SK-N-SH (cell line): ENCODE measurements around the gene MAGEA11. TPM values are rescaled to one million over a fixed set of nuclear protein-coding genes. Genes with fewer than 3 reads are reported as not detected.

Experiments used
- CTCF ChIA-PET: fragments of 300-600, 350-600 bp; formaldehyde crosslinking; extraction: SDS; loops from one replicate; lab custom pipeline; 2021; lab: Yijun Ruan, JAX
- POLR2A ChIA-PET: fragments of 350-600 bp; sonication (Branson Sonifier 250); formaldehyde crosslinking; extraction: SDS; loops from one replicate; lab custom pipeline; 2020; ENCODE audit warnings: antibody characterized with exemption, inconsistent platforms; lab: Yijun Ruan, JAX
- DNase-seq: peaks from one replicate; pipeline ENCODE4 v3.0.0; 2012
- H2AFZ ChIP-seq: fragments of 200-600 bp; sonication (generic); 2 replicates; pipeline ENCODE4 v1.8.1; 2016; ENCODE audit warnings: antibody characterized with exemption, mild to moderate bottlenecking, low read depth
- H3F3A ChIP-seq: fragments of 200-600 bp; sonication (generic); replicated peaks from 2 replicates; pipeline ENCODE3; 2016; ENCODE audit warnings: antibody characterized with exemption, mild to moderate bottlenecking; ENCODE audit not compliant: insufficient read depth
- H3K27ac ChIP-seq, 2 experiments: fragments of 200-500 bp in 1 of 2; fragments of 200-600 bp in 1 of 2; sonication (Bioruptor generic) in 1 of 2; sonication (generic), shearing (Covaris generic) in 1 of 2; 2 replicates each; pipeline versions ENCODE4 v1.5.1 to v1.6.1; 2014 to 2016; ENCODE audit warnings: low read depth in 2 of 2, inconsistent platforms in 1 of 2, low read length in 1 of 2, mild to moderate bottlenecking in 1 of 2, mixed read lengths in 1 of 2
- H3K27me3 ChIP-seq: fragments of 200-600 bp; sonication (generic), shearing (Covaris generic); 2 replicates; pipeline ENCODE4 v1.6.1; 2016; ENCODE audit warnings: mixed run types; ENCODE audit not compliant: insufficient read depth
- H3K36me3 ChIP-seq, 2 experiments: fragments of 200-500 bp in 1 of 2; fragments of 200-600 bp in 1 of 2; sonication (Bioruptor generic) in 1 of 2; sonication (generic) in 1 of 2; replicated peaks in 1 of 2; 2 replicates each; pipeline versions ENCODE3 to v1.5.1; 2014 to 2016; ENCODE audit warnings: low read length in 1 of 2, mild to moderate bottlenecking in 1 of 2; ENCODE audit not compliant: insufficient read depth in 2 of 2, control insufficient read depth in 1 of 2
- H3K4me1 ChIP-seq, 2 experiments: fragments of 200-500 bp in 1 of 2; fragments of 200-600 bp in 1 of 2; sonication (Bioruptor generic) in 1 of 2; sonication (generic), shearing (Covaris generic) in 1 of 2; 2 replicates each; pipeline versions ENCODE4 v1.5.1 to v1.6.1; 2014 to 2016; ENCODE audit warnings: low read depth in 1 of 2, low read length in 1 of 2, mixed run types in 1 of 2; ENCODE audit not compliant: insufficient read depth in 2 of 2, control insufficient read depth in 1 of 2
- H3K4me2 ChIP-seq: fragments of 200-600 bp; sonication (generic), shearing (Covaris generic); 2 replicates; pipeline ENCODE4 v1.6.1; 2017; ENCODE audit warnings: mixed run types
- H3K4me3 ChIP-seq, 2 experiments: fragments of 200-500 bp in 1 of 2; fragments of 200-600 bp in 1 of 2; sonication (Bioruptor generic) in 1 of 2; sonication (generic), shearing (Covaris generic) in 1 of 2; 2 replicates each; pipeline versions ENCODE4 v1.5.1 to v1.8.1; 2014 to 2016; ENCODE audit warnings: low read depth in 2 of 2, inconsistent platforms in 1 of 2, low read length in 1 of 2, mild to moderate bottlenecking in 1 of 2, mixed read lengths in 1 of 2, moderate library complexity in 1 of 2
- H3K79me2 ChIP-seq: fragments of 200-600 bp; sonication (generic); 2 replicates; pipeline ENCODE4 v1.8.1; 2017; ENCODE audit warnings: mild to moderate bottlenecking; ENCODE audit not compliant: insufficient read depth
- H3K9ac ChIP-seq: fragments of 200-600 bp; sonication (generic); 2 replicates; pipeline ENCODE4 v1.6.1; 2017; ENCODE audit warnings: mixed run types
- H3K9me2 ChIP-seq: fragments of 200-600 bp; sonication (generic); 2 replicates; pipeline ENCODE4 v1.6.1; 2017; ENCODE audit warnings: mixed run types
- H3K9me3 ChIP-seq: fragments of 200-600 bp; sonication (generic); 2 replicates; pipeline ENCODE4 v1.6.1; 2017; ENCODE audit warnings: mixed run types, mild to moderate bottlenecking, moderate library complexity
- H4K20me1 ChIP-seq: fragments of 200-600 bp; sonication (generic); 2 replicates; pipeline ENCODE4 v1.6.1; 2017; ENCODE audit warnings: mild to moderate bottlenecking, mixed run types; ENCODE audit not compliant: insufficient read depth
- ELF1 ChIP-seq: IDR thresholded peaks from 2 replicates; pipeline ENCODE4 v1.4.0; 2012
- EP300 ChIP-seq, 2 experiments: IDR thresholded peaks; 2 replicates each; pipeline versions ENCODE4 v1.4.0 to v1.6.1; 2012; ENCODE audit warnings: borderline replicate concordance in 1 of 2, low read depth in 1 of 2, low read length in 1 of 2
- FOSL2 ChIP-seq: IDR thresholded peaks from 2 replicates; pipeline ENCODE4 v1.4.0; 2012; ENCODE audit warnings: low read depth, mild to moderate bottlenecking, moderate library complexity, borderline replicate concordance
- FOXJ3 ChIP-seq: sonication (generic); formaldehyde crosslinking; IDR thresholded peaks from 2 replicates; pipeline ENCODE4 v1.5.1; 2020; ENCODE audit warnings: mild to moderate bottlenecking, missing genetic modification reagents
- GATA2 ChIP-seq: sonication (generic); formaldehyde crosslinking; IDR thresholded peaks from 2 replicates; pipeline ENCODE4 v1.5.0; 2020; ENCODE audit warnings: mild to moderate bottlenecking, missing genetic modification reagents
- JUND ChIP-seq: IDR thresholded peaks from 2 replicates; pipeline ENCODE4 v1.4.0; 2012
- MAX ChIP-seq: IDR thresholded peaks from 2 replicates; pipeline ENCODE4 v1.4.0; 2012; ENCODE audit warnings: low read depth
- MEF2A ChIP-seq: IDR thresholded peaks from 2 replicates; pipeline ENCODE4 v1.4.0; 2012; ENCODE audit warnings: low read depth, borderline replicate concordance
- NFIC ChIP-seq: IDR thresholded peaks from 2 replicates; pipeline ENCODE4 v1.4.0; 2012; ENCODE audit warnings: borderline replicate concordance
- PBX3 ChIP-seq: IDR thresholded peaks from 2 replicates; pipeline ENCODE4; 2012
- POLR2AphosphoS5 ChIP-seq: IDR thresholded peaks from 2 replicates; pipeline ENCODE4 v1.6.1; 2012; ENCODE audit warnings: low read depth, low read length
- RAD21 ChIP-seq: IDR thresholded peaks from 2 replicates; pipeline ENCODE4 v1.6.1; 2012; ENCODE audit warnings: mild to moderate bottlenecking, low read length
- RCOR1 ChIP-seq: fragments of 150-350 bp; IDR thresholded peaks from 2 replicates; pipeline ENCODE4 v1.6.1; 2017; ENCODE audit warnings: antibody characterized with exemption, low read length
- REST ChIP-seq: IDR thresholded peaks from 2 replicates; pipeline ENCODE4 v1.6.1; 2012; ENCODE audit warnings: mild to moderate bottlenecking, low read depth, low read length, moderate library complexity
- RXRA ChIP-seq: IDR thresholded peaks from 2 replicates; pipeline ENCODE4 v1.4.0; 2012; ENCODE audit warnings: low read depth, mild to moderate bottlenecking, borderline replicate concordance
- SIN3A ChIP-seq: IDR thresholded peaks from 2 replicates; pipeline ENCODE4 v1.6.1; 2012; ENCODE audit warnings: low read depth, mild to moderate bottlenecking, low read length, moderate library complexity, borderline replicate concordance
- TAF1 ChIP-seq: IDR thresholded peaks from 2 replicates; pipeline ENCODE4 v1.6.1; 2012; ENCODE audit warnings: low read depth, mild to moderate bottlenecking, low read length, moderate library complexity, borderline replicate concordance
- USF1 ChIP-seq: IDR thresholded peaks from 2 replicates; pipeline ENCODE4 v1.4.0; 2012; ENCODE audit warnings: low read depth, borderline replicate concordance
- WGBS: methylation state at CpG from one replicate; pipeline ENCODE4 v1.1.6; 2017; ENCODE audit warnings: low lambda C conversion rate; 5-methylcytosine and 5-hydroxymethylcytosine counted together
- polyA plus RNA-seq, 3 experiments: library from polyadenylated mRNA; depleted of rRNA; stranded (reverse); fragments of >200 nt; gene quantifications; 2 replicates each; pipeline ENCODE4 v1.2.3, GENCODE V29; 2012
- TF ChIP-seq, protein P1 (sequence below): fragments of 150-350 bp; IDR thresholded peaks from 2 replicates; pipeline ENCODE4 v1.6.1; 2017; ENCODE audit warnings: antibody characterized with exemption, low read length, low read depth, borderline replicate concordance

The MAGEA11 gene
- polyA plus RNA-seq, 1 of the 3 experiments (the other 2 are of a cell fraction) = 0.03 TPM

GRCh38 chrX:149688552-149688951, 23.3 kb upstream of the MAGEA11 start:
- CTCF ChIA-PET = no interaction called here
- no peak for TF ChIP-seq GATA2 (CRISPR knock-in tag)
- no peak for TF ChIP-seq ELF1
- TF ChIP-seq NFIC = no peak
- no peak for TF ChIP-seq USF1
- TF ChIP-seq PBX3 = no peak
- no peak for TF ChIP-seq RAD21
- TF ChIP-seq TAF1 = no peak
- no peak for TF ChIP-seq MAX
- TF ChIP-seq RCOR1 = no peak
- TF ChIP-seq FOXJ3 (CRISPR knock-in tag) = no peak
- TF ChIP-seq POLR2AphosphoS5 = no peak
- TF ChIP-seq, protein P1, sequence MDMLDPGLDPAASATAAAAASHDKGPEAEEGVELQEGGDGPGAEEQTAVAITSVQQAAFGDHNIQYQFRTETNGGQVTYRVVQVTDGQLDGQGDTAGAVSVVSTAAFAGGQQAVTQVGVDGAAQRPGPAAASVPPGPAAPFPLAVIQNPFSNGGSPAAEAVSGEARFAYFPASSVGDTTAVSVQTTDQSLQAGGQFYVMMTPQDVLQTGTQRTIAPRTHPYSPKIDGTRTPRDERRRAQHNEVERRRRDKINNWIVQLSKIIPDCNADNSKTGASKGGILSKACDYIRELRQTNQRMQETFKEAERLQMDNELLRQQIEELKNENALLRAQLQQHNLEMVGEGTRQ = no peak
- no peak for TF ChIP-seq MEF2A
- no peak for TF ChIP-seq REST
- TF ChIP-seq RXRA = no peak
- no peak for TF ChIP-seq EP300 (IDR thresholded peaks at IDR 0.05; ENCODE audit: borderline replicate concordance in 1 of 2, low read depth in 1 of 2, low read length in 1 of 2)
- TF ChIP-seq JUND = no peak
- TF ChIP-seq SIN3A = no peak
- no peak for TF ChIP-seq FOSL2
- Histone ChIP-seq H3K27me3 (peaks cover 10% of the 10 kb centered on the region; the same call in 1 of the 2 replicates), H3K9me2 (no peaks in the 10 kb centered on the region), H3K4me1 (no peaks in the 10 kb centered on the region), H3F3A (no peaks in the 10 kb centered on the region), H3K27ac (no peak overlapping the region), H3K4me2 (no peak overlapping the region), H2AFZ (no peak overlapping the region), H3K36me3 (no peaks in the 10 kb centered on the region), H3K4me3 (no peak overlapping the region), H3K9ac (no peak overlapping the region), H3K79me2 (no peaks in the 10 kb centered on the region), H4K20me1 (no peaks in the 10 kb centered on the region), H3K9me3 (no peaks in the 10 kb centered on the region)
- WGBS = 0% methylated on average over 1 of the region's 1 CpG
- DNase-seq = no peak
- POLR2A ChIA-PET = no interaction called here
